GM12872 (cell line): Measurements from ENCODE around the gene BCL2.

ENCODE experiments used
- CTCF ChIP-seq: IDR thresholded peaks from 3 replicates; pipeline ENCODE4 v1.5.1; 2011; ENCODE audit warnings: low read depth, mild to moderate bottlenecking, low read length, moderate library complexity; ENCODE audit not compliant: insufficient read depth

The BCL2 gene

GRCh38 chr18:63161032-63161760 is 158.4 kb downstream of the BCL2 start:
- no peak for TF ChIP-seq CTCF

DNA sequence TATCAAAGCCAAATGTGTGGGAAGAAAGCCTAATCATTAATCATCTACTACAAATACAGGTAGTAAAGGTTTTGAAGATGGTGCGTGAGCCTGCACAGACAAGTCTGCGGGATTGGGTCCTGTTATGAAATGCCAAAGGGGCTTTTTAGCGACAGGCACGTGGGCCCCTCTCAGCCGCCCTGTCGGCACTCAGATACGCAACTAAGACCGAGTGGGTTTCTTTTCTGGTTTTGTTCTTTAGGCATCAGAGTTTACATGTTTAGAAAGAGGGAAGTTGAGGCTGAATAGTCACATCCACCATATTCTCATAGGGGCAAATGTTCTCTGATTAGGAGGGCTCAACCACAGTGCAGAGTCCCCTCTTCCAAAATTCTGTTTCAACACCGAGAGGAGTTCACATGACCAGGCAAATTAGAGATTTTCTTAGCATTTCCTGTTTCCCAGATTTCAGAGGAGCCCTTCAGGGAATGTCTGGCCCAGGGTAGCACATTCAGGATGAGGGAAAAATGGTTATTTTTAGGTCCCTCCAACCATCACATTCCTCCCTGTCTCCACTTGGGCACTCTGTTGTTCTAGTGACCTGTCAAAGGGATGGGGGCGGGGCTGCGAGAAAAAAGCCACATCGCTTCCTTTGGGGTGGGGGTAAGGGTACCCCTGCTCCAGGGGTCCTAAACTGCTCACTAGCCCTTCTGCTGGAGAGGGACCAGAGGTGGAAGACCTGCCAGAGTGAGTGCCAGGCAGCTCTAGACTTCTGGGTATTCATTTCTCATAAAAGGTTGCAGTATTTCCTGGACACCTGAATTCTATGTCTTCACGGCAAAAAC is 159.2 kb downstream of the BCL2 start:
- no peak for TF ChIP-seq CTCF

DNA sequence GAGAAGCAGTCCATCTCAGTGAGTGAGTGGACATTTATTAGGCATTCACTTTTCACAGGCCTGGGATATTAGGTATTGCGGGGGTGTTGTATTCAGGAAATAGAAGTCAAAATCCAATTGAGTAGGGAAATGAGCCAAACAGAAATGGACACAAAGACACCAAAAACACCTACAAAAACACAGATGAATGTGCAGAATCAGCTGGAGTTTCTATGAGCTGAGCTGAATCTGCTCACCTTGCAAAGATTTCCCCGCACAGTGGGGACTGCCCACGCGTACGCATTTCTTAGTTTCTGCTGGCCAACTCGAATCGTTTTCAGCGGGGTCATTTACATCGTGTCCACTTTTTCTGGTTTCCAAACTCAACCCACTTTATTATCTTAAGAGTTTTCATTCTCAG is 160.0 kb downstream of the BCL2 start:
- TF ChIP-seq CTCF = no peak

GRCh38 chr18:63158676-63159291 is 160.8 kb downstream of the BCL2 start:
- no peak for TF ChIP-seq CTCF

GRCh38 chr18:63158012-63158631 is 161.4 kb downstream of the BCL2 start:
- TF ChIP-seq CTCF = no peak

GRCh38 chr18:63157293-63158011 is 162.1 kb downstream of the BCL2 start:
- no peak for TF ChIP-seq CTCF
